ENCODE results near the gene ZBTB16.

The ZBTB16 gene

GRCh38 chr11:114106986-114107385 lies 47.5 kb downstream of the ZBTB16 start:
- DNase-seq (ENCODE audit: low read depth) = no peak
- no peak for TF ChIP-seq CTCF (IDR thresholded peaks at IDR 0.05; ENCODE audit: low read depth, low read length)
- TF ChIP-seq MYC (IDR thresholded peaks at IDR 0.05; ENCODE audit: low read depth, low read length) = no peak
- TF ChIP-seq POLR2A (IDR thresholded peaks at IDR 0.05; ENCODE audit: extremely low read depth, insufficient read length) = no peak

GRCh38 chr11:114108501-114109205 lies 49.1 kb downstream of the ZBTB16 start:
- no peak overlapping the region for H3K4me3 ChIP-seq (ENCODE audit: low read depth, low read length)
- TF ChIP-seq MYC (IDR thresholded peaks at IDR 0.05; ENCODE audit: low read depth, low read length) (no peak), MAX (IDR thresholded peaks at IDR 0.05; ENCODE audit: low read depth, low read length) (no peak), POLR2A (IDR thresholded peaks at IDR 0.05; ENCODE audit: extremely low read depth, insufficient read length) (no peak), CTCF (IDR thresholded peaks at IDR 0.05; ENCODE audit: low read depth, low read length) (no peak)
- DNase-seq (ENCODE audit: low read depth) = no peak

More at GRCh38 chr11:114106986-114107385, 47.5 kb downstream of the ZBTB16 start:
- H3K4me3 ChIP-seq (ENCODE audit: low read depth, low read length) = no peak overlapping the region

- DNase-seq (ENCODE audit: low read depth) = no peak
- no peak overlapping the region for H3K4me3 ChIP-seq (ENCODE audit: low read depth, low read length)
- no peak for TF ChIP-seq MAX (IDR thresholded peaks at IDR 0.05; ENCODE audit: low read depth, low read length)
Measured at GRCh38 chr11:114109206-114110090, 49.9 kb downstream of the ZBTB16 start.

GRCh38 chr11:114110123-114110522 lies 50.6 kb downstream of the ZBTB16 start:
- DNase-seq (ENCODE audit: low read depth) = no peak
- TF ChIP-seq CTCF (IDR thresholded peaks at IDR 0.05; ENCODE audit: low read depth, low read length) = no peak
- no peak for TF ChIP-seq MAX (IDR thresholded peaks at IDR 0.05; ENCODE audit: low read depth, low read length)
- no peak for TF ChIP-seq MYC (IDR thresholded peaks at IDR 0.05; ENCODE audit: low read depth, low read length)
- no peak for TF ChIP-seq POLR2A (IDR thresholded peaks at IDR 0.05; ENCODE audit: extremely low read depth, insufficient read length)
- no peak overlapping the region for H3K4me3 ChIP-seq (ENCODE audit: low read depth, low read length)

- H3K4me3 ChIP-seq (ENCODE audit: low read depth, low read length) = no peak overlapping the region
- TF ChIP-seq CTCF (IDR thresholded peaks at IDR 0.05; ENCODE audit: low read depth, low read length) = no peak
- TF ChIP-seq POLR2A (IDR thresholded peaks at IDR 0.05; ENCODE audit: extremely low read depth, insufficient read length) = no peak
- no peak for TF ChIP-seq MYC (IDR thresholded peaks at IDR 0.05; ENCODE audit: low read depth, low read length)
- TF ChIP-seq MAX (IDR thresholded peaks at IDR 0.05; ENCODE audit: low read depth, low read length) = no peak
- DNase-seq (ENCODE audit: low read depth) = no peak
Measured at GRCh38 chr11:114110952-114111947, 51.7 kb downstream of the ZBTB16 start.

Measured in NB4 (cell line).